ENCODE data around the gene ANK3.

ANK3 gene

GRCh38 chr10:60135020-60135419, 254.7 kb downstream of the ANK3 start:
- no peak for DNase-seq

- no peak for DNase-seq
Observed at GRCh38 chr10:60134548-60134947, 255.1 kb downstream of the ANK3 start.

DNA sequence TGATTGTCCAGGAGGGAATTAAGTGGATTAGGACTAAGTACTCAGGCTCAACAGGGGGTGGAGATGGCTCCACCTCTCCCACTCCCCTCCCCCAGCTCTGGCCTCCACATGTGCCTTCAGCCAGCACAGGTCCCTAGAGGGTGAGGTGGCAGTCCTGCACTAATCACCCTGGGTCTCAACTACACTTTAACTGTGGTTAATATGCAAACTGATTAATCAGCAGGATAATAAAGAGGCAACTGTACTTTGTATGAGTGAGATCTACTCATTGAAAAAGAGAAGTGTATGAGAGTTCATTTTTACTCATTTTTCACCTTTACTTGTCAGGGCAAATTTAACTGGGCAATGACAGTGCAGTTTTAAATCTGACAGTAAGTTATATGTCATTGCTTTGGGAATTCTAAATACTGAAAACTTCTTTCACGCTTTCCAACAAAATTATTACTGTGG, 259.5 kb downstream of the ANK3 start:
- no peak for DNase-seq

DNA sequence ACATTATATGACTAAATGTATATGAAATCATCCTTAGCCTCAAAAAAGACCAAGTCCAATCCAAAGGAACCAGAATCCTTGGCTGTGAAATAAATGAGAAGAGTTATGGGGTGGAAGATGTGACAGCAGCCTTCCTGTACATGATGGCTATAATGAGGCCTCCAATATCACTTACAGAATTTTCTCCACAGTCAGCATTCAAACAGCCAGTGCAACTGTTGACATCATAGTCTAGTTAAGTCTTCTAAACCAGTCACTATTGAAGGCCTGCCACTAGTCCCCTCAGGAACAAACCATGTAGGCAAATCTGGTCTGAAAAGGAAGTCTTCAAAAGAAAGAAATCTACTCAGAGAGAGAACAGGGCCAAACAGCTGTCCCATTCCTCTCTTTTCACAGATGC, 263.8 kb downstream of the ANK3 start:
- DNase-seq = no peak

GRCh38 chr10:60124536-60124935, 265.1 kb downstream of the ANK3 start:
- DNase-seq = no peak

DNA sequence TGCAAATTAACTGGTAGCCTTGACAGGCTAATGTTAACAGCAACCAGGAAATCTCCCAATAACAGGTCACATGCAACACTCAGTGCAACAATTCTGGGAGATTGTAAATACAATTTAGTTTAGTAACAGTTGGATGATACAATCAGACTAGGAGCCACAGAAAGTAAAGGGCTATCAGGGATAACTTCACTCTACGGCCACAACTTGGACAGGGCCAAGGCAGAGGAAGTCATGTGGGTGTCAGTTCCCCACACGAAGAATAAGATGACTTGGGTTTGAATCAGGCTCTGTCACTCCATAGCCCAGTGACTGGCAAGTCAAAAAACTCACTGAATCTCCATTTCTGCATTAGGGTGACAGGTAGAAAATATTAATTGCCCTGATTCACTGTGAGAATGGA, 266.0 kb downstream of the ANK3 start:
- DNase-seq = peak in 1 of 2 donors; percentile 14

DNA sequence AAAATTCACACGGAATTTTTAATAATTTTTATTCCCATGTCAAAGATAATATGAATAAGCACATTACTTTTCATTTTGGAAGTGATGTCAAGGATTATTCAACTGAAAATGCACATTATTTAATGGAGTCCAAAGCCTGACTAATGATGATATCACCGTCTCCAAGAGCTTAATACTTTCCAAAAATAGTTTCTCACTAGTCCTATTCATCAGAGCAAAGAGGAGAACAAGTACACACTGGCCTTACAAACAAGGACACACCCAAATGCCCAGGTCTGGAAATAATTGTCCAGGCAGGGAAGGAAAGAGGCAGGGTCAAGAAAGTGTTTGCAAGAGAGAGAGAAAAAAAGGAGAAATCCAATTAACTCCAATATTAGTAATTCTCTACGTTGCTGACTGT, 266.5 kb downstream of the ANK3 start:
- no peak for DNase-seq

DNA sequence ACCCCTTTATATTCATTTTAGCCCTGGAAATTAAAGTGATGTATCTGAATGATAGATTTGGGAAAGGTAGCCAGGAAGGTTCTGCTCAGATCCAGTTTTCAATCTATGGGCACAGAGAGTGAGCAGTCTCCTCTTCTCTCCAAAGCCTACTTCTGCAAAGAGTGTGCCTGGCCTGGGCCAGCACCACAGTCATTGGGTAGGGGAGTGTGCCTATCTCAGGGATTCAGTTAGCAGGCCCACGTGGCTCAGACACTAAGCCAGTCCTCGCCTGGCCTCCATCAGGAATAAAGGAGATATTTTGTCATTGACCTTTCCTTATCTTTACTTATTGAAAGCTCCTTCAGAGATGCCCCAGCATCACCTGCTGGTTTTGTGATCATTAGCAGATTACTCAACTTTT, 267.5 kb downstream of the ANK3 start:
- no peak for DNase-seq

GRCh38 chr10:60114765-60115586, 274.7 kb downstream of the ANK3 start:
- DNase-seq = peak; percentile 25 to 28

DNA sequence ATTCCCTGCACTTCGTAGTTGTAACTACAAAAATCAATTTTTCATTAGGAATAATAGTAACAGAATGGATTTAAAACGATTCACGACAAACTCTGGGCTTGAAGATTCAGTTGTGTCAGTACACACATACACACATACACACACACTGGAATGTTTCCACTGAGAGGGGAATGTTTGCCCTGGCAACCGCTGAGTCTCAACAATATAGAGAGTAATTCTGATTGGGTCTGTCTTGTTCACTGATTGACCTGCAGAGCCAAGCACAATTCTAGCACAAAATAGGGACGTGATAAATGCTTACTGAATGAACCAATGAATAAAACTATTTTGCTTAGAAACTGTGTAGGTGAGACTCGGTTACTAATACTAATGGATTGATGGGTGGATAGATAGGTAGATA, 278.9 kb downstream of the ANK3 start:
- no peak for DNase-seq

DNA sequence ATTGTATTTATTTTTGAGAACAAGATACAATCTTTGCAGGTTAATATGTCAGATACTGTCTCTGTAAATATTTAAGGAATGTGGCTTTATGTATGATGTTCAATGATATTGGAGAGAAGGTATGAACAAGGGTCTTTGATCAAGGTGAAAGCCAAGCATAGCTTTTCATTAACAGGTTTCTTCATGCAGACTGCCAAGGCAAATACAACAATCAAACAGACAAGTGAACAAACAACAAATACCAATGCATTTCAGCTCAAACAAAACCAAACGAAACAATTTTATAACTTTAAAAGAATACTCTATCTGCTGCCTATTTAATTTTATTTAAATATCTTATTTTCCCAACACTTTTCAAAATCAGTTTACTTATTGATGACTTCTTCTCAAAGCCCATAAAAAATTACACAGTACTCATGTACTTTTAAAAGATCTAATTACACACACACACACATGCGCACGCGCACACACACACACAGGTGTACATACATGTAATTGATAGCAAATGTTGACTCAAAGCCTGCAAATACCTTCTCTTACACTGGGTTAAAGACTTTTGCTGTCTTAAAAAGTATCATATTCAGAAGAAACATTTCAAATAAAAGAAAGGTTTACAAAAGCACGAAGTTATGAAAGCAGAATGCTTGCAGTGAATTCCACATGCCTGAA, 282.2 kb downstream of the ANK3 start:
- no peak for DNase-seq

- no peak for DNase-seq
Observed at GRCh38 chr10:60105295-60105695, 284.4 kb downstream of the ANK3 start.

DNA sequence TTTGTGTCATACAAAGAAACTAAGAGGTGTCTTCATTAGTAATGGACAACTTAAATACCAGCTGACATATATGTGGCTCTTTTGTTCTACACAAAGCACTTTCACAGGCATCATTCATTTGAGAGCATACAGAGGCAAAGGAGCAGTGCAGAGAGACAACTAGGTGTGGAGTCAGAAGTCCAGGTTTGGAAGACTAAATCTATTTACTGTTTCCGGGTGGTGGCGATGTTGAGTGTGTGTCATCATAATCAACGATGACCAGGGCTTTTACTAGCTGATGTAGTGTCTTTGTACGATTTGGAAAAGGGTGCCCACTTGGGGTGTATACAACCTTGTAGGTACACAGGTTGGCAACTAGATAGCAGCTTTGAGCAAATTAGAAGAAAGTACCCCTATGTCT, 287.9 kb downstream of the ANK3 start:
- no peak for DNase-seq

DNA sequence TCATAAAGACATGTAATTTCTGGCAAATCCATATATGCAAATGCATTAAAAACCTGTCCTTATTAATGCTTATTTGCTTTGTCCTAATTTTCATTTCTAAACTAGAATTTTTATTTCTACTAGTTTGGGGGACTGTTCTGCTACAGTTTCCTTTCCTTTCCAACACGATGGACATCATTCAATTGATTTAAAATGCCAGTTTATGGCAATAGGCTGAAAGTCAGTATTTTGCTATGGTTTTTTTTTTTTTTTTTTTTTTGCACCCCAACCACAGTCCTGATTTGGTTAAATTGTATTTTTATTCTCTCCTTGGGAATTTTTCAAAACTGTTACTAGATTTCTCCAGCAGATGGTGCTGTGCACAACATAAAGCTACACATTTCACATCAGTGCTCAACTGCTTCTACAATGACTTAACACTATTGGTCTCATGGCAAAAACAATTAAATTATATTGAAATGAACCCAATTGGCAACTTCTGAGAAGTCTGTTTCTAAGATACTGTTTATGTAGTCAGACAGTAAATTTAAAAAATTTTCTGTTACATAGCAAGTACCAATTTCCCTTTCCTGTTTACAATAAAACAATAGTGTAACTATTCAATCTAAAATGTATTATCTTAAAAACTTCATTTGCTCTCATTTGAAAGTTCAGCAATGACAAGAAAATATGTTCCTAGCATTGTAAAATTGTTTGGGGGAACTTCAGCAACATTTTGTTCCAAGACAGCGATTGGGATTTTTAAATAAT, 289.5 kb downstream of the ANK3 start:
- DNase-seq = peak; percentile 42 to 50

DNA sequence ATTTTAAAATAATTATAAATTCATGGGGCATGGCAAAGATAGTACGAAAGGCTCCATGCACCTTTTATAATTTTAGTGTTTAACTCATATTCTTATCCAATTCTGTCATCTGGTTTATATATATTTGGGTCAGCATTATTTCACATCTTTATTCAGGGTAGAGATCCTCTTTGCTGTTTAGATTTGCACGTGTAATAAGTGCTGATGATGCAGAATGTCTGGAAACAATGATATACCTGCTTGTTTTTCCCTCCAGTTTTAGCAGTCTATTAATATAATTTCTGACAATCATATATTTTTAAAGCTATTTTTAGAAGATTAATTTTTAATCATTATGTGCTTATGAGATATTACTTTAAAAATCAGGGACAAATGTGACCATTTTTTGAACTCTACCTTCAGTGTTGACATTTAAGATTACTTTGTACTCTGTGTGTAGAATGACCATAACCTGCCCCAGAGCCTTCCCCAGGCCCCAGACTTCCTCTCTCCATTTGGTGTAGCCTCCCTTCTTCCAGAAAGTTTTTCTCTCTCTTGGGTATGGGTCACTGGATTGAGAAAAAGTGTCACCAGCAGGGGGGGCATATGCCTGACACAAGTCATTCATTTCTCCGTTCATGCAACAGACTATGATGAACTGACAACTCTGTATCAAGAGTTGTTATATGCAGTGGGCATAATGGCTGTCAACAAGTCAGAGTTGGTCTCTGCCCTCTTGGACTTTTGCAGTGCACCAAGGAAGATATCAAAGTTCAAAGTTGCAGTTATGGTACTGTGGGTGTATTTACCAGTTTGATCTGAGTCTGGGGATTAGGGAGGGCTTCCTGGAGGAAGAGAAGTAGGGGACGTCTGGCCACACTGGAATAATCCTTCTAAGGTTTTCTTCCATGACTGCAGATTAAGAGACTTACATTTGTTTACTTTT, 290.7 kb downstream of the ANK3 start:
- DNase-seq = no peak

- DNase-seq = no peak
Observed at GRCh38 chr10:60096761-60097513, 292.7 kb downstream of the ANK3 start.

GRCh38 chr10:60093317-60093716, 296.4 kb downstream of the ANK3 start:
- no peak for DNase-seq

GRCh38 chr10:60086862-60087261, 302.8 kb downstream of the ANK3 start:
- no peak for DNase-seq

- no peak for DNase-seq
Observed at GRCh38 chr10:60086421-60086820, 303.3 kb downstream of the ANK3 start.

GRCh38 chr10:60082744-60083344, 306.8 kb downstream of the ANK3 start:
- no peak for DNase-seq

GRCh38 chr10:60082341-60082740, 307.3 kb downstream of the ANK3 start:
- DNase-seq = no peak

All from inflammatory macrophage (primary cell).